Measurements from ENCODE around the gene CLUH.

Gene CLUH

DNA sequence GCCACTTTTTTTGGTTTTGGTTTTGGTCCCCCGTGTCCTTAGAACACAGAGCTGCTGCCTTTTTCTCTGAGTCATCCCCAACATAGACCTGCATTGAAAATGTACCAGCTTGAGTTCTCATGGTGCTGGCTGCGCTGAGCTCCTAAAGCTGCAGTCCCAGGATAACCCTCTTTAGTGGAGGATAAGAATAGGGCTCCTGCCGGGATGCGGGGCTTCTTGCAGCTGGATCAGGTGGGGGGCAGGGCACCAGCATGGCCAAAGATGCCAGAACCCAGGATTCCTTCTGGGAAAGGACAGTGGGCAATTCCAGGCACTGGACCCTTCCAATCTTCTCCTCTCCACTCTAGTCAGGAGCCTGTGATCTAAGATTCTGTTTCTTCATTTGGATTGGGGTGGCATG lies 8.3 kb upstream of the CLUH start:
- no peak for DNase-seq

DNA sequence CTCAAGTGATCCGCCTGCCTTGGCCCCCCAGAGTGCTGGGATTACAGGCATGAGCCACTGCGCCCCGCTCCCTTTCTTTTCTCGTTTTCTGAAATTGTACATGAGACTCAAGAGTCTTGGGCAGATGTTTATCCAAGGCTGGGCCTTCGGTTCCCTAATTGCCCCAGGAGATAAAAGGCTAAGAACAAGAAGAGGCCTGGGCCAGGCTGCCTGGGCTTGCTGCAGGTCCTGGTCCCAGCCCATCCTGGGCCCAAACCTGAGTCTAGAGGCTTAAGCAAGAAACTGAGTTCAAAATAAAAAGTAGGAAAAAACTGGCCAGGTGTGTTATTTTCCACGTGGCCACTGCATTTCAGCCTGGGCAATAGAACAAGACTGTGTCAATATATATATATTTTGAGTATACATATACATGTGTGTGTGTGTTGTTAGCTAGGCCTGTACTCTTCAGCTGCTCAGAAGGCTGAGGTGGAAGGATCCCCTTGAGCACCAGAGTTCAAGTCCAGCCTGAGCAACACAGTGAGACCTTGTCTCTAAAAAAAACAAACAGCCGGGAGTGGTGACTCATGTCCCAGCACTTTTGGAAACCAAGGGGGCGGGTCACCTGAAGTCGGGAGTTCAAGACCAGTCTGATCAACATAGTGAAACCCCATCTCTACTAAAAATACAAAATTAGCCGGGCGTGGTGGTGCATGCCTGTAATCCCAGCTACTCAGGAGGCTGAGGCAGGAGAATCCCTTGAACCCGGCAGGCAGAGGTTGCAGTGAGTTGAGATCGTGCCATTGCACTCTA lies 6.8 kb upstream of the CLUH start:
- no peak for DNase-seq

DNA sequence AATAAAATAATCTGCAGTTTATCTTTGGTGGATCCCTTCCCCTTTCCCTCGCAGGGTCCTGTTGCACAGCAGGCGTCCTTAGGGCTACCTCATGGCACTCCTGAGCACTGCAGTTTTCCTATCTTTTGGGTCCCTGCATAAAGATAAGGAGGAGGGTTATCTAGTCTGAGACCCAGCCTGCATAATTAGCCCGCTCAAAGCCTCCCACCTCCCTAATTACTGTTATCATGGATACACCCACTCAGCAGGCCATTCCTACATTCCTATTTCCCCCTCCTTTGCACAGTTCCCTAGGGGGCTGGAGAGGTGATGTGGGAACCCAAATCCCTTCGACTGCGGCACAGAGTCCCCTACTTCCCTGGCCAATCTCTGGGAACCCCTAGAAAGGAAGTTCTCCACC lies 5.1 kb upstream of the CLUH start:
- no peak for DNase-seq

DNA sequence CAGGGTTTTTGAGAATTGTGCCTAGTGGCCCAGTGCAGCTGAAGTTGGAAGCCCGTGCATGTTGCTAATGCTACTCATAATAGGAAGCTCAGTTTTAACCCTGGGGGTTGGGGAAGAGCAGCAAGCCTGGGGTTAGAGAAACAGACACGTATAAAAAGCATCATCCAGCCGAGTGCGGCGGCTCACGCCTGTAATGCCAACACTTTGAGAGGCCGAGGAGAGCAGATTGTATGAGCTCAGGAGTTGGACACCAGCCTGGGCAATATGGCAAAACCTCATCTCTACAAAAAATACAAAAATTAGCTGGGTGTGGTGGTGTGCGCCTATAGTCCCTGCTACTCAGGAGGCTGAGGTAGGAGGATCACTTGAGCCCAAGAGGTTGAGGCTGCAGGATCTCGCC lies 2.3 kb upstream of the CLUH start:
- DNase-seq: no peak

DNA sequence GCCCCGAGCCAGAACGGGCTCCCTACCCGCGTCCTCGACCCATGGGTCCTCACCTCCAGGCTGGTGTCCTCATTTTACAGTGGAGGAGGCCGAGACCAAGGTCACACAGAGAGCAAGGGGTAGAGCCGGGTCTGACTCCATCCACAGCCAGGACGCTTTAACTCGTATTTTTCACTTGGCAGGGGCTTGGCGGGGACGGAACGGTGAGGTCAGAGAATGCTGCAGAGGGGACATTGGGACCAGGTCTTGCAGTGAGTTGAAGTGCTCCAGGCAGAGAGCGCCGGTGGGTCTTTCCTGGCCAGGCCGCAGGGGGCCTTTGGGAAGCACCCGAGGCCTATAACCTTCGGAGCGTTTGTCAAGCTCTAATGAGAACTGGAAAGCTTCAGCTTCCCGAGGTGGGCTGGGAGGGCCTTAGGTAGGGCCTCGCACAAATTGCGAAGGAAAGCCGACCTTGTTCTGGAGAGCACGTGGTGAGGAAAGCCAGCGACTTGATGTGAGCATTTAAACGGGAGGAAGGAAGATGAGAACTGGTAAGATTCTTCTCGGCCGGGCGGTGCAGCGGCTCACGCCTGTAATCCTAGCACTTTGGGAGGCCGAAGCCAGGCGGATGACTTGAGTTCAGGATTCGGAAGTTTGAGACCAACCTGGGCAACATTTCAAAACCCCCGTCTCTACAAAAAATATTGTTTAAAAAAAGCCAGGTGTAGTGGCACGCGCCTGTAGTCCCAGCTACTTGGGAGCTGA lies 908 bp upstream of the CLUH start:
- DNase-seq: no peak

DNA sequence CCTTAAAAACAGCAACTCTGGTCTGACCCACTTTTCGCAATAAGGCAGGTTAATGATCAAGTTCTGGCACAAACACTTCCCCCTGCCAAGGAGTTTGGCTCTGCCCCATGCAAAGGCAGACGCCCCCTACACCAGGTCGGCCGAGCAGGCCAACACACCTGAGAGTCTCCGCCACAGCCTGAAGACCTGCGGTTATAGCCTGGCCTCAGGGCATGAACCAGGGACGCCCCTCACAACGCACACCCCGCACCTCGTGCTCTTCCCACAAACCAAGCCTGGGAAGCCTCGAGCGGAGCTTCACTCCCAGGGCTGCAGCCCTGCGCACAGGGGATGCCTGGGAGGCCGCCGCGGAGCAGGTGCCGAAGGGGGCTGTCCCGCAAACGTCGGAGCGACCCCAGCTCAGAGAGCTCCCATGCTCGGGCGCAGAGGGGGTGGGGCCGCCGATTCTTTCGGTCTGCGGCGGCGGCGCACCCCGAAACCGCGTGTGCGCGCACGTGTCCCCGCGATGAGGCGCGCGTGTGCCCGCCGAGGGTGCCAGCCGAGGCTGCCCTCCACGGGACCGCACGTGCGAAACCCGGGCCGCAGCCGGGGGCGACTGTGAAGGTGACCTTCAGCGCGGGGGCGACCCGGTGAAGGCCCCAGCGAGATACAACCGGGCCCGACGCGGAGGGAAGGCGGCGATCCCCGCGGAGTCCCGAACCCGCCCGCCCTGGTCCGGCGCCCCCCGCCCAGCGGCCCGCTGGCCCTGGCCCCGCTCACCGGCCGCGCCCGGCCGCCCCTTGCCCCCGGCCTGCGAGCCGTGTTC lies 559 bp downstream of the CLUH start:
- DNase-seq: no peak

DNA sequence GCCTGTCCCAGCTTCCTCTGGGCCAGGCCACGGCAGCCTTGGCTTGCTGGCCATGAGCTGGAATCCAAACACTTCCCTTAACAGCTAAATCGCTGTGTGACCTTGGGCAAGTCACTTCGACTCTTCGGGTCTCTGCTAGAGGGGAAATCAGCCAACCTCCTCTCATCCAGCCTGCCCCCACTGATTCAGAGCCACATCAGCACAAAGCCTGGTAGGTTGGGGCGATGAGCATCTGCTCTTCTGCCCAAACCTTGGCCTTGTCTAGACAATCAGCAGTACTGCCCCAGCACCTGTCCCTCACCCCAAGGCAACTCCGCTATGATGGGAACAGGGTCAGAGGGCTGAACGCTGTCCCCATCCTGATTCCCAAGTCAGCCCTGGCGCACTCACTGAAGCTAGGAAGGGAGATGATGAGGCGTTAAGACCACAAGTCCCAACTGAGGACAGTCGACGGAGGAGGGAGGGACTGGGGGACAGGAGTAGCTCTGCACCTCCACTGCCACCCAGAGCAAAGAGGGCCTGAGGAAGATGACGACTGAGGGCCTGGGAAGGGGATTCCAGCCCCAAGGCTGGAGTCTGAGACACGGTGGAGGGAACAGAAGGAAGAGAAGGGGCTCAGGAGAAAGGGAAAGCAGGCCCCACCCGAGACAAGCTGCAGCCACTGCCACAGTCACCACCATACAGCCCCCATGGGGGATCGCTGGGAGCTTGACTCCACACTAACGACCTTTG lies 1.3 kb downstream of the CLUH start:
- no peak for DNase-seq

DNA sequence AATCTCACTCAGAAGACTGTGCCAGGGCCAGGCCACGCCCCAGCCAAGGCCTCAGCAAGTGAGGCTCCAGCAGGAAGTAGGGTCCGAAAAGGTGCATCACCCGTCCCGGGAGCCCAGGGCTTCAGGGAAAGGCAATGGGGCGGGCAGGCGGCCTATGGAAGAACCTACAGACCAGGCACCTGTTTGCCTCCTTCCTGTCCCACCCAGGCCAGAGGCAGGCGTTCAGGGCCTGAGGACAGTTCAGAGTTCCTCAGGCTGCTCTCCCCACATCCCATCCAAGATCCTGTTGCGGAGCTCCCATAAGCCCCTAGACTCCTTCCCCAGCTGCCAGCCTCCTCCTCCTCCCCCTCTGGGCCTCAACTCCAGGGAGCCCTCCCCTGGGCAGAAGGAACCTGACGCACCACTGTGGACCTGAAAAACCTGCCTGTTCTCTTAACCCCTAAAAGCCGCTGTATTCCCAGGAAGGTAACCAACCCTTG lies 2.3 kb downstream of the CLUH start:
- no peak for DNase-seq

DNA sequence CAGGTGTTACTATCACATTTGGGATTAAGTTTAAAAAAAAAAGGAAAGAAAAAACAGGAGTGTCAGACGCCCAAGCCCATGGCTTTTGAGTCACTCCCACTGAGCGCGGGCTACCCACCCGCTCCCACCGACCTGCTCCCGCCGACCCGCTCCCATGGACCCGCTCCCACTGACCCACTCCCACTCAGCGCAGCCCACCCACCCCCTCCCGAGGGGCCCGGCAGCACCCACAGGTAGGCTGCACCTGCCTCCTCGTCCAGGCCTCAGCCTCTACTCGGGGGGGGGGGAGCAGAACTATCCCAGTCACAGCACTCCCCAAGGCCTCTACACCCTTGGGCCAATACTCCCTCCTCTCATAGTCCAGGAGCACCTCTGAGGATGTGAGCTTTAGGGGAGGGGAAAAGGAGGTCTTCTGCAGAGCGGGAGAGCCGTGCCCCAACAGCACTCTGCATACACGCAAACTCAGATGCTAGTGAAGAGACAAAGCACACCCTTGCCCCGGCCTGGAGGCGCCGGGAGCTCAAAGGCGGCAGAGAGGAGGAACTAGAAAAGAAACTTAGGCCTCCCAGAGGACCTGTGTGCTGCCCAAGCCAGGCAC lies 2.9 kb downstream of the CLUH start:
- no peak for DNase-seq

DNA sequence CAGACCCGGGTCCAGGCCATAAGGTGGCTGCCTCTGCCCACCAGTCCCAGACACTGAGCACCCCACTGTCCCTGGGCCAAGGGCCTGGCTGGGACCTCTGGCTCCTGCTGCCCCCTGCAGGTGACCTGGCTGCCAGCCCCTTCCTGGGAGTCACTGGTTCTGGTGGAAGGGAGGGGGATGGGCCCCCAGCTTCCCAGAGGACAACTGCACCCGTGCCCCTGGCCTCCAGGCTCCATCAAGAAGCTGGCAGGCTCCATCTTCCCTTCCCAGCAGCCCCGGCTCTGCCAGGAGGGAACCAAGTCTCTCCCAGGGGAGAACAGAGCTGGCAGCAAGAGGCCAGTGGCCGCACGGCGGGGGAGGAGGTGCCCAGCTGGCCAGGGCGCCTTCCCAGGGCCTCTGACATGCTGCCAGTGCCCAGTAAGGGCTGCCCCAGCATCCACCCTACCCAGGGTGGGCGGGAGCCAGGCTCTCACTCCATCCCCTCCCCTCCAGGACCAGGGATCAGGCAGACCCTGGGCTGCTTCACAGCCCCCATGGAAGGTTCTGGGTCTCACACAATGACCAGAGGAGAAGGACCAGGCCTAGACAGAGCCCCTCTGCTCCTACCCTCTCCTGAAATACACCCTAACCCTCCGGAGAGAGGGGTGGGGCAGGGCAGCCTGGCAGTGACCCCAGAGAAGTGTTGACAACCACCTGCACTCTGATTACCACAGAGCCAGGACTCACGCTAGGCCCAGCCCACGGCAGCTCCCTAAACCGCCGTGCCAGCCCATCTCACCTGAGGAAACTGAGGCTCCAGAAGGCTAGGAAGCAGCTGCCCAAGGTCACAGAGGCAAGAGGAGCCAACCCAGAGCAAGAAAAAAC lies 3.6 kb downstream of the CLUH start:
- no peak for DNase-seq

DNA sequence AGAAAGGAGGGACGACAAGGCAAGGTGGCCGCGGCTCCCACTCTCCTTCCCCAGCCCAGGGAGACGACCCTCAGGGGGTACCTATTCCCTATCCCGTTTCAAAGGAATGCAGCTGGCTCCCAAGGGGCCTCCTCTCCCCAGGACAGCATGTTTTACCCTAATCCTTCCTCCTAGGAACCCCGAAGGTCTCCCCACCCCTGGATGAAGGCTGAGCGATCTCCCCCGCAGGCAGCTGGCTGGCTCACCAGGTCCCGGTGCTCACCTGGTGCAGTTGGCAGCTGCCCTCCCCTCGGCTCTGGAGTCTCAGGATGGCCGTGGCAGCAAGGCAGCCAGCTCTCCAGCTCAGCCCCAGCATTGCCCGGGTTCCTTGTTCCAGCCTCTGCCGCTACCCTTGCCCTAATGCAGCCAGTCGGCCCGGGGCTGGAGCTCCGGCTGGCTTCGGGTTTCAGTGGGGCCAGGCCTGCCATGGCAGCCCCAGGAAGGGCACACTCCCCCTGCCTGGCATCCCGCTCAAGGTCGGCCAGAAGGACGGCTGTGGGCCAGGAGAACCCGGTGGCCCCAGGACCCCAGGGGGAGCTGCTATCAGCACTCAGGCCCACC lies 4.6 kb downstream of the CLUH start:
- DNase-seq: no peak

DNA sequence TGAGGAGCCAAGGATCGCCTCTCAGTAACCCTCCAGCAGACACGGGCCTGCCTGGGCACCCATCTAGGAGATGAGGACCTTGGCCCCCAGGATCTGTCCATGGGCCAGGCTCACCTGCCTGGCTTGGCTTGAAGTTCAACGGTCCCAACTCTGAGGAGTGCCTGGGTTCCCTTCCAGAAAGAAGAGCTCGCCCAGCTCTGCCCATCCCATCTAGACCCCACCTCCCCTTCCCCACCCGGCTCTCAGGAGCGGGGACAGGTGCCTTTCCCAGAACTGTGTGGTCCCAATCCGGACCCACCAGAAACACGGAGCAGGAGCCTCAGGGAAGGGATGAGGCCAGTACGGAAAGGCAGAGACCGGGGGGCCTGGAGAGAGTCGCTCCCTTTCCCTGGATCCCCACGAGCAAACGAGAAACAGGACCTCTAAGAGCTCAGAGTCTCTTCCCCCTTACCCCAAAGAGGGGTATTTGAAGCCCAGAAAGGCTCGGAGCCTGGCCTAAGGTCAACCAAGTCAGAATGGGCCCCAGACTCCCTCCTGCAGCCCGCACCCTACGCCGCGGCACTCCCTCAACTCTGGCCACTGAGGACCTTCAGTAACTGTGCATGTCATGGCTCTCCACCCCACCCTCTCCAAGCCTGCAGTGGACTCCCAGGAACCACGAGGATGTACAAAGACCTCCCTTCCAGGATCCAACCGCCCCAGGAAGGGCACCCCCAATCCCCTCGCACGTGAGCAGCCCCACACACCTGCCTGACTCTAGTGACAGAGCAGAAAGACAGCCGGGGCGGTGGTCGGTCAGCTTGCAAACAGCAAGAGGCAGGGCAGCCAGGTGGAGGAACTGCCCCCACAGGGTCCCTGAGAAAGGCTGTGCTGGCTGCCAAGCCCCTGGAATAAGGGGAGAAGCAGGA lies 5.4 kb downstream of the CLUH start:
- no peak for DNase-seq

DNA sequence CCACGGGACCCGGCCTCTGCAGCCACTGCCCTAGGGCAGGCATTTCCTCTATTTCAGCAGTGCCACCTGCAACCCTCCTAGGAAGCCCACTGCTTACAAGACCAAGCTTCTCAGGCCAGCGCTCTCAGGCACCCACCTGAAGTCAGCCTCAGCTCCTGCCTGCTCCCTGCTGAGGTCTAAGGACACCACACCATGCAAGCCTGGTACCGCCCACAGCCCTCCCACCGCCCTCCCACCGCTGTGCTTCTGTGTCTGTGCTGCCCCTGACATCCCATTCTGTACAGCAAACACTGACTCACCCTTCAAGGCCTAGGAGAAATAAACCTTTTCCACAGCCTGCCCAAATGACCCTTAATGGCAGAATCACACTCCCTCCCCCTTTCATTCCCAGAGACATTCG lies 6.3 kb downstream of the CLUH start:
- DNase-seq: no peak

DNA sequence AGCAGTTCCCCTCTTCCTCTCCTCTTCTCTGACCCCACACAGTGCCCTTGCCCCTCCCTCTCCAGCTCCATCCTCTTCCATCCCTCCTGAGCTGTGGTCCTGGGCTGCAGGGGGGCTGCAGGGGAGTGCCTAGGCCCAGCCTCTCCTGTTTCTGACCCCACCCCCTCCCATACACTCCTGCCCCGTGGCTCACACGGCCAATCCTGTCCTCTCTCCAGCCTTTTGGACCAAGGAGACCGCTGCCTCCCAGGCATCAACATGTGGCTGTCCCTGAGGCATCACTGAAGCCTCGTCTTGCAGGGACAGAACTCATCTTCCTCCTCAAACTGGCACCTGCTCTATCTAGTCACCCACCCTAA lies 6.7 kb downstream of the CLUH start:
- DNase-seq: no peak

DNA sequence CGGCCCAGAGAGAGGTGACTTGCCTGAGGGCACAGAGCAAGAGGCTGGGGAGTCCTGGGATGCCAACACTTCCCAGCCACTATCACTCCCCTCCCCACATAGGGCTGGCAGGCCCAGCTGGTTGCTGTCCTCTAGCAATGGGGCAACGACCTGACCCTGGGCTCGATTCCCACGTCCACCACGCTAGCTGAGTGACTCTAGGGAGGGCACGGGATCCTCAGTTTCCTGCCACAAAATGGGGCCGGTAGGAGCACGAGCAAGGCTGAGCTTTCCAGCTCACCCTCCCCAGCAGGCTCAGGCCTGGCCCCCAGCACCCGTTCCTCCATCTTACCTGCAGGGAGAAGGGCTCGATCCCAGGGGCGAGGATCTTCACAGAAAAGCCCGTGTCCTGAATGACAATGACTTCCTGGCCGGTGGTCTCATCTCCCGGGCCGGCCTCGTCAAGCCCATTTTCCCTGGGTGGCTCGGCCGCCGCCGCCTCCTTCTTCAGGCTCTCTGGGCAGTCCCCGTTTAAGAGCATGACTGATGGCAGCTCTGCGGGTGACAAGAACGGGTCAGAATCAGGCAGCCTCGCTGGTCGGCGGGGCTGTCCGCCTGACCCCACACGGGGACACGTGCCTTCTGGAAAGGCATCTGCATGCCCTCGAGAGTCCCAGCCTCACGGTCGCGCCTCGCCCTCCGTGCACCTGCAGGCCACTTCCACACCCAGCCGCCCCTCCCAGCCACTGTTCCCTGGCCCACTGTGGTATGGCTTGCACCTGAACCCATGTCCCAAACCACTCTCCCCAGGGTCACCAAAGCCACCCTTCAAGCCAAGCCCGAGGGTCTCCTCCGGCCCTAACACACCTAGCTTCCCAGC lies 7.3 kb downstream of the CLUH start:
- no peak for DNase-seq

DNA sequence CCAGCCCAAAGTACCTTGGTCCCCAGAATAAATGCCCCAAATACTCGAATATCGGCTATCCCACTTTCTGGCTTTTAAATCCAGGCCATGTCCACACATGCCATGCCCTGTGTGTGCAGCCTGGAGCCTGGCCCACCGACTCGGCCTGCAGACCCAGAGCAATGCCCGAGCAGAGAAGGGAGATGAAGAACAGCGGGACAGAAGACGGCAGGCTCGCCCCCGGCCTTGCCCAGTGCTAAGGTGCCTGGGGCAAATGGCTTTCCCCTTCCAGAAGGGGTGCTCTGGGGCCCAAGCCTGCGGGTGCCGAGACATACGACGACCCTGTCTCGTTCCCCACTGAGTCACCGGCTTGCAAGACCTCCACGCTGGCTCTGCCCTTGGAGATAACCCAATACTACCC lies 8.0 kb downstream of the CLUH start:
- DNase-seq: no peak

DNA sequence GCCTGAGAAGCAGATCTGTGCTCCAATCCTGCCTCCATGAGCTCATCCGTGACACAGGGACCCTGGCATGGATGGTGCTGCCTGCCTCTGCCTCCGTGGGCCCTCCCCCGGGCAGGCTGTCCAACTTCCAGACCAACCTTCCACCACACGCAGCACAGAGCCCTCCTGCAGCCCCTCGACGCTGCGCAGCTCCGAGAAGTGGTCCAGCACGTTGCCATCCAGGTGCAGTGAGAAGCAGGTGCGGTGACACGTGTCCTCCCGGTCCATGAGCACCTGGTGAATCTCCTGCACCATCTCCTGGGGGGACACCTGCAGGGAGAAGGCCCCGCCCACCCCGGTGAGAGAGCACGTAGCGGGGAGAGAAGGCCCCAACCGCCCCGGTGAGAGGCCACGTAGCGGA lies 8.4 kb downstream of the CLUH start:
- DNase-seq: no peak

DNA sequence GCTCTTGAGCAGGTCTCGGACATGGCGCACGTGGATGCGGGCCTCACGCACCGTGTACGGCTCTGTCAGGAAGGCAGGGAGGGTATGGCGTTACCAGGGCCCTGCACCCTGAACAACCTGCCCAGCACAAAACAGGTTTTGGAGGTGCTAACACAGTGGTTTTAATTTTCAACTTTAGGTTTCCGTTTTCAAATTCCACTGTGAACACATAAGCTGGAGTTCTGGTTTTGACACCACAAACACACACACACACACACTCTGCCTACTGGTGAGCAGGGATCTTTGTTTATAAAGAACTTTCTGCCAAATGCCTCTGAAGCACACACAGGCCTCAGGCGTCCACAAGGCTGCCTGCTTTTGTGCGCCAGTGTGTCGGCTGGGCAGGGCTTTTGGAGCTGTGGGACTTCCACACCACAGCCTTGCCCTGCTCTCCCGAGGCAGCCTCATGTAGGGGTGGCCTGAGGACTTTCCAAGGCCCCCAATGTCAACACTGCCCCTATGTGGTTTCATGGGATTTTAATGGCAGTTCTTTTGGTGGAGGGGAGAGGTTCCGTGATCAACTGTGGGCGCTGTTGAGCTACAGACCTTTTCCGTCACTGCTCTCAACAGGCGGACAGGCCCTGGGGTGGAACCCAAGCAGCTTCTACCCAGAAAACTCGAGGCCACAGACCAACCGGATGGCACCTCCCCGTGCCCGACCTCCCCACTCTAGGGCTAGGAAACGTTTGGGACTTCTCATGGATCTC lies 9.4 kb downstream of the CLUH start:
- DNase-seq: no peak

Measured in NCI-H2081 treated with DMSO at 0.1 percent for 48 hours (cell line).